Neuronal stem cell (in vitro differentiated cells): ENCODE measurements around the gene NFKB1.

Experiments
- DNase-seq: peaks from one replicate; pipeline ENCODE4 v3.0.0-alpha.2; 2013; ENCODE audit warnings: low spot score
- H2AFZ ChIP-seq: one replicate; pipeline ENCODE4 v1.6.1; 2013; ENCODE audit warnings: mild to moderate bottlenecking, low read length, inconsistent platforms
- H2AK5ac ChIP-seq: 2 replicates; pipeline ENCODE4 v1.6.1; 2013; ENCODE audit warnings: low read depth, mild to moderate bottlenecking, inconsistent platforms, low read length, moderate library complexity, mixed read lengths
- H2BK120ac ChIP-seq: 2 replicates; pipeline ENCODE4 v1.6.1; 2013; ENCODE audit warnings: low read depth, mild to moderate bottlenecking, inconsistent platforms, low read length, moderate library complexity, mixed read lengths
- H2BK12ac ChIP-seq: one replicate; pipeline ENCODE4 v1.6.1; 2013; ENCODE audit warnings: low read length, inconsistent platforms
- H2BK15ac ChIP-seq: 2 replicates; pipeline ENCODE4 v1.6.1; 2013; ENCODE audit warnings: mild to moderate bottlenecking, low read length, inconsistent platforms, mixed read lengths
- H2BK5ac ChIP-seq: one replicate; pipeline ENCODE4 v1.6.1; 2013; ENCODE audit warnings: inconsistent platforms, mild to moderate bottlenecking, low read length, moderate library complexity
- H3K14ac ChIP-seq: one replicate; pipeline ENCODE4 v1.6.1; 2013; ENCODE audit warnings: low read length, inconsistent platforms
- H3K18ac ChIP-seq: 2 replicates; pipeline ENCODE4 v1.6.1; 2013; ENCODE audit warnings: low read length, inconsistent platforms
- H3K23ac ChIP-seq: 2 replicates; pipeline ENCODE4 v1.6.1; 2013; ENCODE audit warnings: low read depth, mild to moderate bottlenecking, mixed read lengths, low read length, inconsistent platforms; ENCODE audit not compliant: poor library complexity
- H3K27ac ChIP-seq: replicated peaks from 3 replicates; pipeline ENCODE4 v1.5.1; 2013; ENCODE audit warnings: low read length, inconsistent platforms
- H3K27me3 ChIP-seq, 3 experiments: 2 replicates each; pipeline ENCODE4 v1.6.1; 2013; ENCODE audit warnings: low read length in 3 of 3, mild to moderate bottlenecking in 2 of 3, inconsistent platforms in 1 of 3, low read depth in 1 of 3, mixed read lengths in 1 of 3, moderate library complexity in 1 of 3; ENCODE audit not compliant: control insufficient read depth in 3 of 3, insufficient read depth in 3 of 3
- H3K36me3 ChIP-seq, 2 donors: replicated peaks in 1 of 2; 2 replicates each; pipeline ENCODE4 v1.6.1; 2013; ENCODE audit warnings: low read length in 2 of 2; ENCODE audit not compliant: control insufficient read depth in 2 of 2, insufficient read depth in 2 of 2
- H3K4ac ChIP-seq: 2 replicates; pipeline ENCODE4 v1.6.1; 2013; ENCODE audit warnings: inconsistent platforms, mild to moderate bottlenecking, low read length, moderate library complexity
- H3K4me1 ChIP-seq, 2 donors: 1 replicate in 1 of 2; 2 replicates in 1 of 2; pipeline ENCODE4 v1.6.1; 2013; ENCODE audit warnings: low read length in 2 of 2, low read depth in 1 of 2; ENCODE audit not compliant: control insufficient read depth in 2 of 2, insufficient read depth in 1 of 2
- H3K4me2 ChIP-seq: one replicate; pipeline ENCODE4 v1.6.1; 2013; ENCODE audit warnings: mild to moderate bottlenecking, low read length, inconsistent platforms; ENCODE audit not compliant: insufficient read depth, poor library complexity, severe bottlenecking
- H3K4me3 ChIP-seq, 2 donors: 2 replicates each; pipeline ENCODE4 v1.5.1; 2013; ENCODE audit warnings: low read length in 2 of 2, mild to moderate bottlenecking in 2 of 2, inconsistent platforms in 1 of 2, moderate library complexity in 1 of 2
- H3K79me1 ChIP-seq: one replicate; pipeline ENCODE4 v1.6.1; 2013; ENCODE audit warnings: low read depth, mild to moderate bottlenecking, inconsistent platforms, low read length, moderate library complexity
- H3K9ac ChIP-seq: one replicate; pipeline ENCODE4 v1.6.1; 2013; ENCODE audit warnings: mild to moderate bottlenecking, low read depth, low read length, inconsistent platforms; ENCODE audit not compliant: poor library complexity
- H3K9me3 ChIP-seq, 2 donors: replicated peaks in 1 of 2; 2 replicates each; pipeline versions ENCODE3 to v1.6.1; 2013; ENCODE audit warnings: low read length in 2 of 2, mild to moderate bottlenecking in 2 of 2, inconsistent platforms in 1 of 2, low read depth in 1 of 2, mixed read lengths in 1 of 2, moderate library complexity in 1 of 2; ENCODE audit not compliant: control insufficient read depth in 2 of 2, insufficient read depth in 1 of 2
- H4K8ac ChIP-seq: one replicate; pipeline ENCODE4 v1.6.1; 2013; ENCODE audit warnings: low read depth, mild to moderate bottlenecking, inconsistent platforms, low read length, moderate library complexity
- H4K91ac ChIP-seq: one replicate; pipeline ENCODE4 v1.6.1; 2013; ENCODE audit warnings: low read length, low read depth, mild to moderate bottlenecking, inconsistent platforms; ENCODE audit not compliant: poor library complexity
- WGBS, 2 donors: extraction: QIAGEN DNeasy Blood & Tissue Kit; methylation state at CpG; one replicate each; pipeline ENCODE4 v1.1.7; 2013; ENCODE audit warnings: missing lambda C conversion rate in 2 of 2, mixed read lengths in 1 of 2; ENCODE audit not compliant: insufficient read length in 2 of 2, insufficient replicate concordance in 1 of 2; ENCODE audit errors: extremely low coverage in 2 of 2; 5-methylcytosine and 5-hydroxymethylcytosine counted together

Gene NFKB1

DNA sequence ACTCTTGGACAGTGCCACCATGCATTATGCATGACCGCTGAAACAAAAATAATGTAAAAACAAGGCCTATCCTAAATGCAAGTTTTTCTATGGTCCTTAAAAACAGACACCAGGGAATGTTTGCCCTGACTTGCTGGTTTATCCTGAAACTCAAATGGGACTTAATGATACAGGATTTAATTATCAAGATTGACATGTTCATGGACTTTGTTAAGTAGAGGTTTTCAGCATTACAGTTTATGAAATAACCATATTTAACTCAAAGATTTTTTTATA, 1.3 kb downstream of the NFKB1 start:
- Histone ChIP-seq H3K4me1 (peaks cover 0 to 4% of the 10 kb centered on the region in 2 donors), H3K14ac (no peak overlapping the region), H2BK120ac (no peak overlapping the region), H3K23ac (no peak overlapping the region), H3K79me1 (no peaks in the 10 kb centered on the region), H3K27me3 (no peaks in the 10 kb centered on the region), H3K9me3 (peaks cover 2 to 3% of the 10 kb centered on the region in 2 donors), H2BK5ac (no peak overlapping the region), H3K18ac (no peak overlapping the region), H3K9ac (no peak overlapping the region), H3K4me3 (peak overlapping the region in 1 of 2 donors; percentile 80), H2AK5ac (no peak overlapping the region), H3K4me2 (no peak overlapping the region), H2AFZ (peak overlapping the region; percentile 98), H3K27ac (peak overlapping the region; percentile 24), H3K4ac (no peak overlapping the region), H2BK15ac (no peak overlapping the region), H3K36me3 (no peaks in the 10 kb centered on the region), H4K8ac (no peak overlapping the region), H2BK12ac (no peak overlapping the region), H4K91ac (no peak overlapping the region)
- WGBS, 2 donors: no CpG with 5 or more reads among the region's 1 CpG
- no peak for DNase-seq

DNA sequence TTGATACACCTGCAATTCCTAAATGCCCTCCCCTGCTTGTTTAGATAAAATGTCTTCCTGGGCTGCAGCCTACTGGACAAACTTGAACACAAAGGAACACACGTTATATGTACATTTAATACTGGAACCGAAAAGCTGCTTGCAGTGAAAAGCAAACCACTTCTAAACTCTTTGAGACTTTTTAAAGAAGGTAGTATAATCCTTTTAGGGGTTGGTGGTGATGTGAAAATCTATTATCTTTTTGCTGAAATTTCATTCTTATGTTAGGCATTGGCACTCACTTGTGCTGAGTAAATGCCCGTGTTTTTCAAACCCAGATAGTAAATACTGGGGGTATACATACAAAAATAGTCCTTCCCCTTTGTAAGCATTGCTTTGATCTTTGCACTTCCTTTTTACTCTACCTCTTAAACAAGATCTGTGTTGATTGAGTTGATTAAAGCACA, 2.2 kb downstream of the NFKB1 start:
- Histone ChIP-seq H2BK120ac (no peak overlapping the region), H2AFZ (peak overlapping the region; percentile 68), H4K8ac (no peak overlapping the region), H3K9ac (no peak overlapping the region), H4K91ac (no peak overlapping the region), H2BK12ac (no peak overlapping the region), H3K27me3 (no peaks in the 10 kb centered on the region), H3K14ac (no peak overlapping the region), H3K9me3 (peaks cover 2% of the 10 kb centered on the region in 2 donors), H3K4me2 (no peak overlapping the region), H3K36me3 (no peaks in the 10 kb centered on the region), H2AK5ac (no peak overlapping the region), H3K79me1 (no peaks in the 10 kb centered on the region), H3K4ac (no peak overlapping the region), H3K18ac (no peak overlapping the region), H3K23ac (no peak overlapping the region), H3K4me3 (peak overlapping the region in 1 of 2 donors; percentile 10), H3K27ac (no peak overlapping the region), H3K4me1 (peaks cover 0 to 4% of the 10 kb centered on the region in 2 donors), H2BK5ac (no peak overlapping the region), H2BK15ac (no peak overlapping the region)
- WGBS, 2 donors: no CpG with 5 or more reads among the region's 3 CpGs
- no peak for DNase-seq

DNA sequence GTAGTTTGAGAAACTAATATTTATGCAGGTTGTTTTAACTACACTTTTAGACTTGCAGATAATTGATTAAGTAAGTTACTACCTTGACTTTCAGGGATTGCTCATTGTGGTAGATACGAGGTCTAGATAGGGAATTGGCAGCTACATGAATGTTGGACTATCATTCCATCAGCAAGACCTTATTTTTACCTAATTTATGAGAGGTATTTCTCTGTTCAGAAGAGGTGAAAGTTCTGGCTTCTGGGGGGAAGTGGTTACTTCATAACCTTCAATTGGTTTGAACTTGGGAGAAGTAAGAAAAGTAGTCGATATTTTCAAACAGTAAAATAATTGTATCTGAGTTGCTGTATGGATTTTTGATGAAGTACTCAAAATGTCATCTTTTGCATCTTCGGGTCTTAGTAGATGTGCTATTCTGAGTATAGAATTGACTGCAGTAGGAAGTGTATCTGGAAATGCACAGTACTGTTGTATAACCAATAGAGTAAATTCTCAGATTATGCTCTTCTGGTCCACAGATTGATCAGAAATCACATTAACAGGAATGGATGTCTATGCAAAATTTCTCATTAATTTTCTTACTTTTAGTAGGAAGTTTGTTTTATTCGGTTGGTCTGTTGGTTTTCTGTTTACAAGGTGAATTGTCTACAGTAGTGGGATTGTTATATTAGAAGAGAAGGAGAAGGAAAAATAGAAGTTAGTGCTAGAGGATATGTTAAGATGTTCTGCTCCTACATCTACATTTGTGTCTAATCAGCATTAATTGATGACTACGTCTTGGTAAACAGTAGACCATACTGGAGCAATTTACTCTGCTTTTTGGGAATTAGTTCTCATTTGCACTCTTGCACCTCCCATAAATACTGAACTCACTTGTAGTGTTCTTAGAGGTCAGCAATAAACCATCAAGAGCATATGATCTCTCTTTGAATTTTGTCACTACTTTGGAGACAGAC, 3.0 kb downstream of the NFKB1 start:
- no peak overlapping the region for H2BK12ac ChIP-seq
- H3K4me2 ChIP-seq: no peak overlapping the region
- H3K4me1 ChIP-seq: peaks cover 0 to 4% of the 10 kb centered on the region in 2 donors
- H4K8ac ChIP-seq: no peak overlapping the region
- DNase-seq: no peak
- no peak overlapping the region for H3K4me3 ChIP-seq
- H2BK120ac ChIP-seq: no peak overlapping the region
- no peaks in the 10 kb centered on the region for H3K79me1 ChIP-seq
- no peaks in the 10 kb centered on the region for H3K36me3 ChIP-seq
- no CpG with 5 or more reads among the region's 5 CpGs for WGBS, 2 donors
- no peak overlapping the region for H3K27ac ChIP-seq
- H3K27me3 ChIP-seq: no peaks in the 10 kb centered on the region
- no peak overlapping the region for H3K9ac ChIP-seq
- H2BK5ac ChIP-seq: no peak overlapping the region
- H2BK15ac ChIP-seq: no peak overlapping the region
- no peak overlapping the region for H3K14ac ChIP-seq
- H2AK5ac ChIP-seq: no peak overlapping the region
- H3K9me3 ChIP-seq: peaks cover 0 to under 1% of the 10 kb centered on the region in 2 donors
- no peak overlapping the region for H3K4ac ChIP-seq
- no peak overlapping the region for H3K18ac ChIP-seq
- no peak overlapping the region for H3K23ac ChIP-seq
- H4K91ac ChIP-seq: no peak overlapping the region
- peak overlapping the region; percentile 68 for H2AFZ ChIP-seq

DNA sequence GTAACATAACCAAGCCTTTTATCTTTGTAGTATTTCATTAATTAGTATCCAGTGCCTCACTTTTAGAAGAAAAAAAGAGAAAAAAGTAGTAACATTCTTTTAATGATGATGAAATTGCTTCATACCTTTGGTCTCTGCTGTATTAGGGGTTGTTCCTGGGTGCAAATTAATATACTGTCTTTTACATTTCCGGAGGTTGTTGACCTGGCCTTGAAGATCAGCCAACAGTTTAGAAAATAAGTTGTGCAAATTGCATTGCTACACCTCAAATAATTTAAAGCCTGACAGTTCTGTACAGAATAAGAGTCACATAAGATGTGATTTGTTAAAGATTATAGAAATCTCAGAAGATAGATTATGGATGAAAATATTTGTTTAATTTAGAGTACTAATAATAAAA, 3.8 kb downstream of the NFKB1 start:
- H3K18ac ChIP-seq: no peak overlapping the region
- no peak overlapping the region for H2BK5ac ChIP-seq
- H3K9me3 ChIP-seq: no peaks in the 10 kb centered on the region
- no peak overlapping the region for H4K91ac ChIP-seq
- H3K4me1 ChIP-seq: peaks cover 0 to 4% of the 10 kb centered on the region in 2 donors
- H3K23ac ChIP-seq: no peak overlapping the region
- H3K27me3 ChIP-seq: no peaks in the 10 kb centered on the region
- H2BK120ac ChIP-seq: no peak overlapping the region
- H2BK12ac ChIP-seq: no peak overlapping the region
- H3K9ac ChIP-seq: no peak overlapping the region
- H2AFZ ChIP-seq: no peak overlapping the region
- no peak overlapping the region for H2AK5ac ChIP-seq
- H3K4me2 ChIP-seq: no peak overlapping the region
- no peaks in the 10 kb centered on the region for H3K79me1 ChIP-seq
- no peaks in the 10 kb centered on the region for H3K36me3 ChIP-seq
- H3K14ac ChIP-seq: no peak overlapping the region
- no peak overlapping the region for H3K4me3 ChIP-seq
- DNase-seq: no peak
- WGBS, 2 donors: no CpG with 5 or more reads among the region's 1 CpG
- H4K8ac ChIP-seq: no peak overlapping the region
- no peak overlapping the region for H3K4ac ChIP-seq
- no peak overlapping the region for H3K27ac ChIP-seq
- H2BK15ac ChIP-seq: no peak overlapping the region
